ENCODE data around the gene GNAT1.
"Not testable (repeated sequence)": the region's sequence is repeated elsewhere in the genome, so short reads cannot be mapped to it uniquely, and the experiment has no call there.

Gene GNAT1

GRCh38 chr3:50243543-50243895, 52.1 kb downstream of the GNAT1 start:
- no peak for DNase-seq

- DNase-seq: not testable (repeated sequence)
Observed at GRCh38 chr3:50244813-50245212, 53.4 kb downstream of the GNAT1 start.

DNA sequence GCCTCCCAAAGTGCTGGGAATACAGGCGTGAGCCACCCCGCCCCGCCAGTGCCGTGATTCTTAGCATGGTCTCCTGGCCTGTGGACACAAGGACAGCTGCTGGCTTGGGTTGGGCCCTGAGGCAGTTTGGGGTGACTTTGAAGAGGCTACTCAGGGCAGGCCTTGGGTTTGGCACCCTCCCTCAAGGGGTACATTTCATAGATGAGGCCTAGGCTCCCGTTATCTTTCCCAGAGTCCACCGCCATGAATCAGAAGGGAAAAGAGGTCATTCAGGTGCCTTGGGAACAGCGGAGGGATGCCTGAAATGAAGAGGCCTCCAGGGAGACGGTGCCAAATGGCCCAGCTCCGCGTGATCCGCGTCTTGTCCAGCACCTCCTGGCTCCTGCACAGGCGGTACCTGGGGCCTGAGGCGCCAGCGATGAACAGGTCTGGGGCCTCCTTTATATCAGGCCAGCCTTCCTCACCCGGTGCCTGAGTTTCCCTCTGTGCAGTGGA, 53.9 kb downstream of the GNAT1 start:
- DNase-seq: no peak

DNA sequence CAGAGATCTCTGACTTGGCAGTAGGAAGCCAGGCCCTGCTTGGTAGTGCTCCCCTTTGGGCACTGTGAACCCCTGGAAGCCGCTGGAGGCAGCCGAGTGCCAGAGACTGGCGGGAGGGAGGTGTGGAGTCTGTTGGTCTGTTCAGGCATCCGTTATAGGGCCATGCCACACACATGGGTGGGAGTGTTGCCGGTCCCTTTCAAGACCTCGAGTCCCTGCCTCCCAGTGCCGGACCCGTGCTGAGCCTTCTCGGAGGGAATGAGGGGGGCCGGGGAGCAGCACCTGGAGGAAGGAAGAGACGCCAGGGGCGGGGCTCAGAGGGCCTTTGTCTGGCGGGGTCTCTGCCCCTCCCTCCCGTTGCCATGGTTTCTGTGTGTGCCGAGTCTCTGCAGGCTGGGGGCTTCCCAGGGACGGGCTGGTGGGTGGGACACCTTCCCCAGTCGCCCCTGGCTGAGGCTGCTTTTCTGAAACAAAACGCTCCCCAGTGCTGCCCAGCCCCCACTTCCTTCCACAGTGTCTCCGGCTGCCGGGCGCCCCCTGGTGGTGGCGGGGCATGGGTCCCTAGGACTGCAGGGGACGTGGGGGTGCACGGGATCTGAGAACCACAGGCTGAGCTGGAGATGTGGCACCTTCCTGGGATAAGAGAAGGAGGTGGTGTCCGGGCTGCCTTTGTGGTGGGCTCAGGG, 54.6 kb downstream of the GNAT1 start:
- DNase-seq: peak; percentile 96

DNA sequence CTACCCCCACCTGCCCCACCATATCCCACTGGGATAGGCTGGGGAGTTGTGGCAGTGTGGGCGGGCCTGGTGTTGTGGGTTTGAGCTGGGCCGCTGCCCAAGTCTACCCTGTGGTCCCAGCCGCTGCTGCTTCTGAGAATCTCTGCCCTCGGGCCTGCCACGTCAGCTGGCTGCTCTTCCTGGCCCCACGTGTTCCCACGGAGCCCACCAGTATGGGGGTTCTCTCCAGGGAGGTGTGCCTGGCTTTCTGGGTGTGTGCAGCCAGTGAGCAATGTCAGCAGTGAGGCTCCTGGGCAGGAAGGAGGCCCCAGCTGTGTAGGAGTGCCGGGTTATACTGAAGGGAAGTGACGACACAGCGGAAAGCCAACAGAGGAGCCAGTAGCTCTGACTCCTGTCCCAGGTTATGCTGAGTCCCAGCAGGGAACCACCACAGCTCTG, 55.1 kb downstream of the GNAT1 start:
- peak; percentile 76 for DNase-seq

Measured in activated T-cell treated with anti-CD3 and anti-CD28 coated beads, Interleukin-2, amount 50 U/mL, for 1 hour (primary cell).